Measurements from ENCODE around the gene FITM1.

The FITM1 gene

DNA sequence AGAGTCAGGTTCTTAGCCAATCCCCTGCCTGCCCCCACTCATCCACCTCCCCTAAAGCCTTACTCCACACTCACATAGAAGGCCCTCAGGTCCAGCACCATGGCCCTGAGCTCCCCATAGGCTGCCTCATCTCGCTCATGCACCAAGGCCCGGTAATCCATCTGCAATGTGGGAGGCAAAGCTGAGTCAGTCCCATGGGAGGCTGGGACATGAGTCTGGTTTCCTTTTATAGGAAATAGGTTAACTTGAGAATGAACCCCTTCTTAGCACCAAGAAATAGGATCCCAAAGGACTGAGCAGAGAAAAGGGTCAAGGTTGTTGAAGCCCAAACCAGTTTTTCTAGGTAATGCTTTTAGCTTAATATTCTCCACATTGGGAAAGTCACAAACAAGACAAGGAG lies 13.1 kb downstream of the FITM1 start:
- DNase-seq = no peak

DNA sequence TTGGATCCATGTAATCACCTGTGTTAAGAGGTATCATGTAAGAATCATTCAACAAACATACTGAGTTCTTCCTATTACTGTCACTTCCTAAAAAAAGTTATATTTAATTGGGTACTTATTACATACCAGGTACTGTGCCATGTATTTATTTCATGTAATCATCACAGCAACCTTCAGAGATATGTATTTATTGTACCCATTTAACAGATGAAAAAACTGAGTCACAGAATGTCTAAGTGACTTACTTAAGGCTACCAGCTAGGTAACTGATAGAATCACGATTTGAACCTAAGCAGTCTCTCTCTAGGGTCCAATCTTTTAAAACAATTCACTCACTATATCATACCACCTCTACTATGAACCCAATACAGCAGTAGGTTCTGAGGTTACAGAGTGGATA lies 14.0 kb downstream of the FITM1 start:
- no peak for DNase-seq

DNA sequence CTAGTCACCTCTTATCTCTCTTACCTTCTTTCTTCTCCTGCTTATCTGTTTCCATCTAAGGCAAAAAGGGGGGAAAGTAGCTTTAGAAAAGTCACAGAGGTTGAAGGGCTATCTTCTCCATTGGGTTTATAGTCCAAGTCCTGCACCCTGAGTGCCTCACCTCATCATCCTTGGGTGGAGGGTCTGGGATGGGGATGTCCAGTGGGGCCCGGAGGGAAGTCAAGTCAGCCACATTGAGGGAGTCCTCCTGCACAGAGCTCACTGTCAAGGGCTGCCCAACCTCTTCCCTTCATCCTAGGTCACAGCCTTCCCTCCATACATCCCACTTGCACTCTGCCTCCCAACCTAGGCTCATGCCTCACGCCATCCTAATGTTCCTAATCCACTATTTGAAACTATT lies 14.8 kb downstream of the FITM1 start:
- DNase-seq = no peak

DNA sequence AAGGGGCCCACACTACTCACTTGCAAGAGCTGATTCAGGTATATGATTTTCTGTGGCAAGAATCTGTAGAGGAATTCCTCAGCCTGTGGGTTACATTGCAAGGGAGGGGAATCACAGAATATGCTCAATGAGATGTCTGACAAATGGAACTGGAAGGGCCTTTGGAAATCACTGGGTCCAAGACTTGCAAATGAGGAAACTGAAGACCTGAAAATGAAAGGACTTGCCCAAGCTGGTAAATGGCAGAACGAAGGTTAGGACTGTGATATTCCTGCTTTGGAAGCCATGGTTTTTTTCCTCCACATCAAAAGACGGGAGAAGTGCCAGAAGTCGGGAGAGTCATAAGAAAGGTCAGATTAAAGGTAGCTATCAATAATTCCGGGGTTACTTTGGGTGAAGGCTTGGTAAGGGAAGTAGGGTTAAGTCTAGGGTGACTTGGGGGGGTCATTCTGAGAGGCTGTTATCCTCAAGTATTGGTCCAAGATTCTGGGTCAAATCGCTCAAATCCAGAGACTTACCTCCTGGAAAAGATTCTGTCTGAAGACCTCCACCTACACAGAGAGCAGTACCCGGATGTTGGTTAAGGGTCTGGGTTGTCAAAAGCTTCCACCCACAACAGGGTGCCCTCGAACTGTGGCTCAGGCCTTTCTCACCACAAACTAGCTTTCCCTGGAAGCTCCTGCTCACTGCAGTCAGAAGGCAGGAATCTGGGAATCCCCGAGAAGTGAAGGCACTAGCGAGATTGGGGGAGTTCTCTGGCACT lies 15.4 kb downstream of the FITM1 start:
- peak; percentile 23 for DNase-seq

DNA sequence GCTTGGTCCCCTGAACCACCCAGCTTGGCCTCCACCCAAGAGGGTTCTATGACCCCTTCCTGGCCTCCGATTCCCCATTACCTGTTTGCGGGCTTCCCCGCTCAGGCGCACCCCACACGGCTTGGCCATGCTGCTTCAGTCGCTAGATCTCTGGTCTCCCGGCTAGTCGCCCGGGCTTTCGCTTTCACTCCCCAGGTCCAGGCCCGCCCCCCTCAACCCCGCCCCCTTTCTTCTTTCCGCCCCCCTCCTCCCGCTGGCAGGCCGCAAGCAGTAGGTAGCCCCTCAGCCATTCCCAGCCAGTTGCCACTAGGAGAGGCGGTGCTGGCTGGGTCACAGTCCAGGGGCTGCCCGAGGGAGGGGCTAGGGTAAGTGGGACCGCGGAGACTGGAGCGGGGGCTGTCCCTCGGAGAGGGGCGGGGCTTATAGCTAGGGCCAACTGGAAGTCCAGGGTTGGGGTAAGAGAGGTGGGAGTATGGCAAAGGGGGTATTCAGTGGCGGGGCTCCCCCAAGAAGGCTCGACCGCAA lies 16.1 kb downstream of the FITM1 start, which contains the start of gene PSME2:
Gene PSME2 (minus strand): TSS at position 158 of the 525 bp plus-strand sequence. CDS start 29 bp downstream, at position 129.
- peak; percentile 92 for DNase-seq

DNA sequence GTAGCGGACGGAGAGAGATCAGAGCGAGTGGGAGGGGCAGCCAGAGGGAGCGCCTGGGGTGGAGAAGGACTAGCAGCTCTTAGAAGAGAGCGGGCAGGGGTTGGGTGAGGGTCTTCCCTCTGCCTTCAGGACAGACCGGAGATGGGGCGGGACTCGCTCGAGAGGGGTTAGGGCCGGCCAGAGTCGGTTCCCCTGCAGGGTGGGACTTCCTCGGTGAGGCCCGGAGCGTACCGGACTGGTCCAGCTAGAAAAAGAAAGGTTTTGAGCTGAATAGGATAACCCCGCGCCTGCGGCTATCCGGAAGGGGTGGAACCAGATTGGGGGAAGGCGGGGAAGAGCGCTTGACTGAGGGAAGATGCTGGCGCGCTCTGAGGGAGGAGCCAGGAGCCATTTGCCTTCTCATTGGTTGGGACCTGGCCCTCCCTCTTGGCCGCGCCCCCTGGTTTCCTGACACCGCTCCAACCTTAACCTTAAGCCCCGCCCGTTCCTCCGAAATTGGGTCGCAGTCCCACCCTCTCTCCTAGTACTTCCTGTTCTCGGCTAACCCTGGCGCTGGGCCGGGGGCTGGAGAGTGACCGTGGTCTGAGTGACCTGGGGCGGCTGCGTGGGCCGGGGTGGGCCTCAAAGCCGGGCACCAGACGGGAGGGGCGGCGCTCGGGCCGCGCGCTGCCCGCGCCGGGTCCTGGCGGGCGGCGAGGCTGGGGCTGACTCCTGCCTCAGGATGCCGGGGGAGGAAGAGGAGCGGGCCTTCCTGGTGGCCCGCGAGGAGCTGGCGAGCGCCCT lies 16.7 kb downstream of the FITM1 start, which contains the start of gene RNF31:
Gene RNF31 (plus strand): TSS at position 521 of the 783 bp plus-strand sequence. CDS start 201 bp downstream, at position 722.
- DNase-seq = peak; percentile 99

DNA sequence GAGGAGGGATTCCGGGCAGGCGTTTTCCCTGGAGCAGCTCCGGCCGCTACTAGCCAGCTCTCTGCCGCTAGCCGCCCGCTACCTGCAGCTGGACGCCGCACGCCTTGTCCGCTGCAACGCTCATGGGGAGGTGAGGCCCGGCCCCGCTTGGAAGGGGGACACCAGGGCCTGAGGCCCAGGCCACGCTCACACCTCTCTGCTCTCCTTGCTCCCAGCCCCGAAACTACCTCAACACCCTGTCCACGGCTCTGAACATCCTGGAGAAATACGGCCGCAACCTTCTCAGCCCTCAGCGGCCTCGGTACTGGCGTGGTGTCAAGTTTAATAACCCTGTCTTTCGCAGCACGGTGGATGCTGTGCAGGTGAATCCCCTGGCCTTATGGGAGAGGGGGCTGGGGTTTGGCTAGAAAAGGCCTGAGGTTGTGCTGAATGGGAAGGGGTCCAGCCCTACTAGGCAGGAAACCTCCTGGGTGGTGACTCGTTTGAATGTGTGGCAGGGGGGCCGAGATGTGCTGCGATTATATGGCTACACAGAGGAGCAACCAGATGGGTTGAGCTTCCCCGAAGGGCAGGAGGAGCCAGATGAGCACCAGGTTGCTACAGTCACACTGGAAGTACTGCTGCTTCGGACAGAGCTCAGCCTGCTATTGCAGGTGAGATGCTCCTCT lies 17.4 kb downstream of the FITM1 start:
- DNase-seq = no peak

DNA sequence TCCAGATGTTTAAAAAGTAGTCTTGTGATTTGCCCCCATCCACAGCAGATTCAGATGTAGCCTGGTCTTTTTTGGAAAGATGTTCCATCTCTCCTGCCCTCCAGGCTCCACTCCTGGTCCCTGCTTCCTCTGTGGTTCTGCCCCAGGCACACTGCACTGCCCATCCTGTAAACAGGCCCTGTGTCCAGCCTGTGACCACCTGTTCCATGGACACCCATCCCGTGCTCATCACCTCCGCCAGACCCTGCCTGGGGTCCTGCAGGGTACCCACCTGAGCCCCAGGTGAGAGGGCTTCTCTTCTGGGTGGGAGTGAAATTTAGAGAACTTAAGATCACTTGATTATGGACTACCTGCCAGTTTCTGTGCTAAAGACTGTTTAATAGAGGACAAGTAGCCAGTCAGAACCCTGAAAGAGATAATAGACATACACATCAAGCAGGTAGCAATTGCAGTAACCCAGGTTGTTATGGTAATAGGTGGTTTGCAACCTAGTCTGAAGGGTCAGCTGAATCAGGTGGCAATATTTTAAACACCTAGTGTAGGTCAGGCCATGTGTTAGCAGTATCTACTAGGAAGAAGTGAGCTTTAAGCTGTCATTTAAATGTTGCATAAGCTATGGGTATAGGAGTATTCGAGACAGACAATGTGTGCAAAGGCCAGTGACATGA lies 19.0 kb downstream of the FITM1 start:
- DNase-seq = no peak

DNA sequence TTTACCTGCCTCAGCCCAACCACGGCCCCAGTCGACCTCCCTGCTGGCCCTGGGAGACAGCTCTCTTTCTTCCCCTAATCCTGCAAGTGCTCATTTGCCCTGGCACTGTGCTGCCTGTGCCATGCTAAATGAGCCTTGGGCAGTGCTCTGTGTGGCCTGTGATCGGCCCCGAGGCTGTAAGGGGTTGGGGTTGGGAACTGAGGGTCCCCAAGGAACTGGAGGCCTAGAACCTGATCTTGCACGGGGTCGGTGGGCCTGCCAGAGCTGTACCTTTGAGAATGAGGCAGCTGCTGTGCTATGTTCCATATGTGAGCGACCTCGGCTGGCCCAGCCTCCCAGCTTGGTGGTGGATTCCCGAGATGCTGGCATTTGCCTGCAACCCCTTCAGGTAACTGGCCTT lies 19.6 kb downstream of the FITM1 start:
- DNase-seq = no peak

DNA sequence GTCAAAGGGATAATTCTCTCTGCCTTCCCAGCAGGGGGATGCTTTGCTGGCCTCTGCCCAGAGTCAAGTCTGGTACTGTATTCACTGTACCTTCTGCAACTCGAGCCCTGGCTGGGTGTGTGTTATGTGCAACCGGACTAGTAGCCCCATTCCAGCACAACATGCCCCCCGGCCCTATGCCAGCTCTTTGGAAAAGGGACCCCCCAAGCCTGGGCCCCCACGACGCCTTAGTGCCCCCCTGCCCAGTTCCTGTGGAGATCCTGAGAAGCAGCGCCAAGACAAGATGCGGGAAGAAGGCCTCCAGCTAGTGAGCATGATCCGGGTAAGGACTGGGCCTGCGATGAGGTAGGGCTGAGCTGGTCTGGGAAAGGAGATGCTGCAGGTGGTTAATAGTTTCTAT lies 20.1 kb downstream of the FITM1 start:
- no peak for DNase-seq

DNA sequence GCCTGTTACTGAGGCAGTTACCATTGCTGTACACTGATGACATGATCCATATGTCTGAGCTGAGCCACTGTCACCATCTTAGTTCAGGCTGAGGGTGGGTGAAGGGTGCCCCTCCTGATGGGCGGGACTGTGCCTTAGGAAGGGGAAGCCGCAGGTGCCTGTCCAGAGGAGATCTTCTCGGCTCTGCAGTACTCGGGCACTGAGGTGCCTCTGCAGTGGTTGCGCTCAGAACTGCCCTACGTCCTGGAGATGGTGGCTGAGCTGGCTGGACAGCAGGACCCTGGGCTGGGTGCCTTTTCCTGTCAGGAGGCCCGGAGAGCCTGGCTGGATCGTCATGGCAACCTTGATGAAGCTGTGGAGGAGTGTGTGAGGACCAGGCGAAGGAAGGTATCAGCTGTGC lies 20.5 kb downstream of the FITM1 start:
- no peak for DNase-seq

DNA sequence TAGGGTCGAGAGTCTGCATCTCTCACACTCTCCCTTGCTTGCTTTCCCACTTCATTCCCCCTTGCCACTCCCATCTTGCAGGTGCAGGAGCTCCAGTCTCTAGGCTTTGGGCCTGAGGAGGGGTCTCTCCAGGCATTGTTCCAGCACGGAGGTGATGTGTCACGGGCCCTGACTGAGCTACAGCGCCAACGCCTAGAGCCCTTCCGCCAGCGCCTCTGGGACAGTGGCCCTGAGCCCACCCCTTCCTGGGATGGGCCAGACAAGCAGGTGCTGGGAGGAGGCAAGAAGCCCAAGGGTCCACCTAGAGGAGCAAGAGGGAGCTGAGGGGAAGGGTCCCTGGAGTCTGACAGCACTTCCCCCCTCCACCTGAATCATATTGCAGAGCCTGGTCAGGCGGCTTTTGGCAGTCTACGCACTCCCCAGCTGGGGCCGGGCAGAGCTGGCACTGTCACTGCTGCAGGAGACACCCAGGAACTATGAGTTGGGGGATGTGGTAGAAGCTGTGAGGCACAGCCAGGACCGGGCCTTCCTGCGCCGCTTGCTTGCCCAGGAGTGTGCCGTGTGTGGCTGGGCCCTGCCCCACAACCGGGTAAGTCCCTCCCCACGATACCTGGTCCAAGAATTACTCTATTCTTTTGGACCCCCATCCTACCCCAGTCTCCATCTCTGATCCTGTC lies 21.1 kb downstream of the FITM1 start:
- DNase-seq = no peak

DNA sequence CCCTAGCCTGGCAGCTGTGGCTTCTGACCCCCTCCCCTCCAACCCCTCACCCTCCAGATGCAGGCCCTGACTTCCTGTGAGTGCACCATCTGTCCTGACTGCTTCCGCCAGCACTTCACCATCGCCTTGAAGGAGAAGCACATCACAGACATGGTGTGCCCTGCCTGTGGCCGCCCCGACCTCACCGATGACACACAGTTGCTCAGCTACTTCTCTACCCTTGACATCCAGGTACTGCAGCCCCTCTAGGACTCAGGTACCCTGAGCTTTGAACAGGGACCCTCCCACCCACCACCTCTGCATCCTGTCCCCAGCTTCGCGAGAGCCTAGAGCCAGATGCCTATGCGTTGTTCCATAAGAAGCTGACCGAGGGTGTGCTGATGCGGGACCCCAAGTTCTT lies 24.6 kb downstream of the FITM1 start:
- no peak for DNase-seq

DNA sequence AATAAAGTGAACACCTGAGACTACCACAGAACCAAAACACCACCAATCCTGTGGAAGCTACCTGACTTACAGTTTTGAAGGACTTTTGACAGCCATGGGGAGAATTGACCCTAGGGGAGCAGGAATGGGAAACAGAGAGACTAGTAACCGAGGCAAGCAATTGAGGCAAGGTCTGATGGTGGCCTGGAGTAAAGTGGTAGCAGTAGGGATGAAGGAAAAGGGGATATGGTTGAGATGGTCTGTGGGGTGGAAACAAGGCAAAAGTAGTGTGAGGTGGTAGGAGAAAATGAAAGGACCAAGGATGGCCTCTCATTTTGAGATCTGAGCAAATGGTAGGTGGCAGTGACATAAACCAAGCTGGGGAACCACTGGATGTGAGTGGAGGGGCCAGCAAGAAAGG lies 26.4 kb downstream of the FITM1 start:
- DNase-seq = no peak

DNA sequence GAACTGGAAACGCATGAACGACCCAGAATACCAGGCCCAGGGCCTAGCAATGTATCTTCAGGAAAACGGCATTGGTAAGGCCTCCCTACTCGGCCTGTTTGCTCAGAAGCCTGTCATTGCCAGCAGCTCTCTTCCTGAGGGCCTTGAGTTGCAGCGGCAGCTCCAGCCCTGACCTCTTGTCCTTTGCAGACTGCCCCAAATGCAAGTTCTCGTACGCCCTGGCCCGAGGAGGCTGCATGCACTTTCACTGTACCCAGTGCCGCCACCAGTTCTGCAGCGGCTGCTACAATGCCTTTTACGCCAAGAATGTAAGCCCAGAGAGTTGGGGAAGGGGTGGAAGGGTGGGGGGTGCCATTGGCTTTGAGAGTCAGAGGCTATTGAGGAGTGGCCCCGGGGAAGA lies 26.9 kb downstream of the FITM1 start:
- DNase-seq = no peak

DNA sequence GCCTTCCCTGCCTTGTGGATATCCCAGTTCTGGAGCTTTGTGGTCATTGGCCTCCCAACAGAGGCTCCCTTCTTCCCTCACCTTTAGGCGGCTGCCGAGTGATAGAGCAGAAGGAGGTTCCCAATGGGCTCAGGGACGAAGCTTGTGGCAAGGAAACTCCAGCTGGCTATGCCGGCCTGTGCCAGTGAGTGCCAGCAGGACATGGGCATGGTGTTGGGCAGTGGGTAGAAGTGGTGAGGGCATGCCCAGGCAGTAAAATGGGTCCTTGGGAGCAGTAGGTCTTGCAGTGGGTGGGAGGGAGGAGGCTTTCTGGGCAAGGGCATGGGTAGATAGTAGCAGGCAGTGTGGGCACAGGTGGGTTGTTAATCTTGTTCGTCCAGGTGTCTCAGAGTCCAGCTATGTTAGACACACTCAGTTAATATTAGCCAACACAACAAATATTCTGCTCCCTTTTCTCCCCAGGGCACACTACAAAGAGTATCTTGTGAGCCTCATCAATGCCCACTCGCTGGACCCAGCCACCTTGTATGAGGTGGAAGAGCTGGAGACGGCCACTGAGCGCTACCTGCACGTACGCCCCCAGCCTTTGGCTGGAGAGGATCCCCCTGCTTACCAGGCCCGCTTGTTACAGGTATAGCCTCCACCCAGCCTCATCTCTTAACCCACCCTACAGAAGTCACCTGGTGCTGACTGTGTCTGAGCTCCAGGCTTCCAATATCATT lies 29.5 kb downstream of the FITM1 start:
- DNase-seq = no peak

DNA sequence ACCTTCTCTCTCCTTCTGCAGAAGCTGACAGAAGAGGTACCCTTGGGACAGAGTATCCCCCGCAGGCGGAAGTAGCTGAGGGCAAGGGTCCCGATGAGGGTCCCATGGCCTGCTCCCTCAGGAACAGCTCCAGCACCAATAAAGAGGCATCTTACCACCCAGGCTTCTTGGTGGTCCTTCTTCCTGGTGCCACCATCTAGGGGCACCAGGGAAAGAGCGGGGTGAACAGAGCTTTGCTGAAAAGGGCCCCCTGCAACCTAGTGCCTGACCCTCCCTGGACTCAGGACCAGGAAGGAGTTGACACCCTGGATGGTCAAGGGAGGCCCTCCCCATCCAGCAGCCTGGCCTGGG lies 30.0 kb downstream of the FITM1 start:
- DNase-seq = no peak

DNA sequence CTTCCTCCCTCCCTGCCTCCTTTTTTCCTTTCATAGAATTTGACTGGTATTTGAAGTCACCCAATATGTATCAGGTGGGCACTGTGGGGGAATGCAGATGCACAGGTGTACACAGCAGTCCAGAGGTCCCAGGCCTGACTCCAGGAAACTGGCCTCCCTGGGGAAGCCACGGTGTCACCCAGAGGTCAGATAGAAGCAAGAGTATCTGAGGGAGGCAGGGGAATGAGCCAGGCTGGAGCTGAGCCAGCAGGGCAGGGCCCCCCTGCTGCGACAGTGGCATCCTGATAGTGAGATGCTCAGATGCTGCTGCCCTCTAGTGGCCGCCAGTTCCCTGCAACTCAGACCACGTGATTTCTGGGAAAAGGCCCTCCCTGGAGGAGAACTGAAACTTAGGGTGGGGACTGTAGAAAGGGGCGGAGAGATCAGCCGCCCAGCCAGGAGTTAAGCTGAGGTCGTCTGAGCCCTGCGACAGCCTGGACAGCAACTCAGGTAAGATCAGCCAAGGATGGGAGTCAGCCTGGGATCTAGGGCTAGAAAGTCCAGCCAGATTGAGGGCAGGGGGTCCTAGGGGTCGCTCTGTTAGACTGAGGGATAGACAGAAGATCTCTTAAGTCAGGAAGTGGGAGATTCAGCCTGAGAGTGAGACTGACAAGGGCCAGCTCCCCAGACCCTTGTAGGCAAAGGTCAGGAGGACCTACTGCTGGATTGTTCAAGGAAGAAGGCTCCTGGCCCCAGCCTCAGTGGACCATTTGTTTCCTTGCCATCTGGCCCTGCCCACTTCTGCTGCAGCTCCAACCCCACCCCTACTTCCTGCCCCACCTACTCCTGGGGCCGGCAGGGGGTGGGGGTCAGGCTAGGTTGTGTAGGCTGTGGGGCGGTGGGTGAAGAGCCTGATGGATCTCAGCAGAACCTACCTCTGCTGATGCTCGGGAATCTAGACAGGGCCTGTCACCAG lies 30.7 kb downstream of the FITM1 start, which contains the start of gene IRF9:
Gene IRF9 (plus strand): TSS at position 416 of the 955 bp plus-strand sequence. CDS start 880 bp downstream, outside the sequence.
- DNase-seq = peak; percentile 97

DNA sequence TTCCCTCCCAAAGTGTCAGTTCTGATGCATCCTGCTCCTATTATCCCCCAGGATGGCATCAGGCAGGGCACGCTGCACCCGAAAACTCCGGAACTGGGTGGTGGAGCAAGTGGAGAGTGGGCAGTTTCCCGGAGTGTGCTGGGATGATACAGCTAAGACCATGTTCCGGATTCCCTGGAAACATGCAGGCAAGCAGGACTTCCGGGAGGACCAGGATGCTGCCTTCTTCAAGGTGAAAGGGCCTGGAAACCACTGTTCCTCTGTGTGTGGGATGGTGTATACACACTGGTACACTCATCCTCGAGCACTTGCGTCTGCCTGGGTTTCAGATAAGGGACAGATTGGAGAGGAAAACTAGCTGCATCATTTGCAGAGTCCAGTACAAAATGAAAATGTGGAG lies 31.6 kb downstream of the FITM1 start:
- no peak for DNase-seq

DNA sequence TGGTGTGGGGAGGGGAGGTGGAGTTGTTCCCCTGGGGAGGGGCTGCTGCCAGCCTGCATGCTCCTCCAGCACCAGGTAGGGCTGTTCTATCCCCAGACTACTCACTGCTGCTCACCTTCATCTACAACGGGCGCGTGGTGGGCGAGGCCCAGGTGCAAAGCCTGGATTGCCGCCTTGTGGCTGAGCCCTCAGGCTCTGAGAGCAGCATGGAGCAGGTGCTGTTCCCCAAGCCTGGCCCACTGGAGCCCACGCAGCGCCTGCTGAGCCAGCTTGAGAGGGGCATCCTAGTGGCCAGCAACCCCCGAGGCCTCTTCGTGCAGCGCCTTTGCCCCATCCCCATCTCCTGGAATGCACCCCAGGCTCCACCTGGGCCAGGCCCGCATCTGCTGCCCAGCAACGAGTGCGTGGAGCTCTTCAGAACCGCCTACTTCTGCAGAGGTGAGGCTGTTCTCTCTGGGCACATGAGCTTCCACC lies 34.1 kb downstream of the FITM1 start:
- DNase-seq = no peak

Measured in MV-4-11 (cell line).